GM12878 (cell line): ENCODE results near the gene EFNA4. TPM values are rescaled to one million over a fixed set of nuclear protein-coding genes. Genes with fewer than 3 reads are reported as not detected.
A peak's percentile ranks its signal among the peaks of the same experiment; 100 is the strongest.

Experiments
- ASH2L ChIP-seq: fragments of 300-600, 200-600 bp; sonication (generic); IDR thresholded peaks from 2 replicates; pipeline ENCODE4 v1.6.1; 2017; ENCODE audit warnings: low read depth, mild to moderate bottlenecking, borderline replicate concordance
- BCLAF1 ChIP-seq: fragments of 450-650 bp; IDR thresholded peaks from 2 replicates; pipeline ENCODE4 v1.6.1; 2017; ENCODE audit warnings: antibody characterized with exemption, mild to moderate bottlenecking, moderate library complexity
- CEBPZ ChIP-seq: fragments of 150-350 bp; IDR thresholded peaks from 2 replicates; pipeline ENCODE4 v1.6.1; 2016; ENCODE audit warnings: low read depth, low read length
- HDGF ChIP-seq: fragments of 450-650 bp; IDR thresholded peaks from 2 replicates; pipeline ENCODE4 v1.6.1; 2016; ENCODE audit warnings: antibody characterized with exemption
- KLF5 ChIP-seq: fragments of 450-650 bp; IDR thresholded peaks from 2 replicates; pipeline ENCODE4 v1.6.1; 2014; ENCODE audit warnings: mild to moderate bottlenecking; ENCODE audit not compliant: partially characterized antibody
- MTA2 ChIP-seq: fragments of 450-650 bp; IDR thresholded peaks from 2 replicates; pipeline ENCODE4 v1.6.1; 2016; ENCODE audit warnings: low read depth, mild to moderate bottlenecking, moderate library complexity
- MYB ChIP-seq: fragments of 150-350 bp; IDR thresholded peaks from 2 replicates; pipeline ENCODE4 v1.6.1; 2014; ENCODE audit warnings: mild to moderate bottlenecking, low read depth, low read length, borderline replicate concordance
- RB1 ChIP-seq: fragments of 450-650 bp; formaldehyde crosslinking; IDR thresholded peaks from 2 replicates; pipeline ENCODE4 v1.6.1; 2017; ENCODE audit warnings: mild to moderate bottlenecking, borderline replicate concordance
- RBBP5 ChIP-seq: fragments of 200-600 bp; sonication (generic); conservative IDR thresholded peaks from 2 replicates; pipeline ENCODE4 v1.6.1; 2016
- SMARCA5 ChIP-seq: fragments of 450-650 bp; IDR thresholded peaks from 2 replicates; pipeline ENCODE4 v1.6.1; 2017; ENCODE audit warnings: mild to moderate bottlenecking
- SPI1 ChIP-seq: IDR thresholded peaks from 2 replicates; pipeline ENCODE4 v1.6.1; 2011; ENCODE audit warnings: low read depth, mild to moderate bottlenecking, low read length, moderate library complexity, borderline replicate concordance; ENCODE audit not compliant: insufficient read depth
- SREBF1 ChIP-seq: IDR thresholded peaks from 2 replicates; pipeline ENCODE4 v1.6.1; 2012; ENCODE audit warnings: mild to moderate bottlenecking, low read length
- STAT3 ChIP-seq: IDR thresholded peaks from 2 replicates; pipeline ENCODE4 v1.6.1; 2011; ENCODE audit warnings: low read depth, low read length, improper control_type of control experiment
- TBL1XR1 ChIP-seq: IDR thresholded peaks from 2 replicates; pipeline ENCODE4 v1.6.1; 2012; ENCODE audit warnings: low read depth, low read length, improper control_type of control experiment
- ZNF207 ChIP-seq: fragments of 450-650 bp; IDR thresholded peaks from 2 replicates; pipeline ENCODE4 v1.6.1; 2014; ENCODE audit warnings: antibody characterized with exemption, mild to moderate bottlenecking, borderline replicate concordance
- polyA plus RNA-seq, 11 experiments: library from polyadenylated mRNA; depleted of rRNA in 4 of 11; unstranded in 6 of 11; stranded (reverse) in 5 of 11; fragments of >200 nt; fragmentation: Nextera tagmentation in 4 of 11; fragmentation: Illumina TruSeq in 1 of 11; extraction: Ambion mirVana in 4 of 11; extraction: Trizol in 1 of 11; gene quantifications; 1 replicate in 1 of 11; 2 replicates in 10 of 11; pipeline versions ENCODE4 v1.2.1 to v1.2.3, GENCODE V29; 2011 to 2016; ENCODE audit warnings: inconsistent platforms in 2 of 11, missing spikeins in 2 of 11, low read depth in 1 of 11
- total RNA-seq, 4 experiments: library from RNA; depleted of rRNA in 3 of 4; stranded (reverse); fragments of >200 nt in 3 of 4; fragmentation: Illumina TruSeq in 1 of 4; extraction: Trizol in 1 of 4; gene quantifications; 2 replicates each; pipeline versions ENCODE4 v1.2.1 to v1.2.3, GENCODE V29; 2013 to 2021
- TF ChIP-seq, protein P1 (sequence below): fragments of 450-650 bp; formaldehyde crosslinking; IDR thresholded peaks from 2 replicates; pipeline ENCODE4 v1.4.0; 2022; ENCODE audit warnings: mild to moderate bottlenecking, moderate library complexity

Gene EFNA4
- total and polyA plus RNA-seq, 10 of the 15 experiments (the other 5 are each of a cell fraction or from before 2014, with no cell fraction given) = 0.52 to 14.1 (median 4.8) TPM

DNA sequence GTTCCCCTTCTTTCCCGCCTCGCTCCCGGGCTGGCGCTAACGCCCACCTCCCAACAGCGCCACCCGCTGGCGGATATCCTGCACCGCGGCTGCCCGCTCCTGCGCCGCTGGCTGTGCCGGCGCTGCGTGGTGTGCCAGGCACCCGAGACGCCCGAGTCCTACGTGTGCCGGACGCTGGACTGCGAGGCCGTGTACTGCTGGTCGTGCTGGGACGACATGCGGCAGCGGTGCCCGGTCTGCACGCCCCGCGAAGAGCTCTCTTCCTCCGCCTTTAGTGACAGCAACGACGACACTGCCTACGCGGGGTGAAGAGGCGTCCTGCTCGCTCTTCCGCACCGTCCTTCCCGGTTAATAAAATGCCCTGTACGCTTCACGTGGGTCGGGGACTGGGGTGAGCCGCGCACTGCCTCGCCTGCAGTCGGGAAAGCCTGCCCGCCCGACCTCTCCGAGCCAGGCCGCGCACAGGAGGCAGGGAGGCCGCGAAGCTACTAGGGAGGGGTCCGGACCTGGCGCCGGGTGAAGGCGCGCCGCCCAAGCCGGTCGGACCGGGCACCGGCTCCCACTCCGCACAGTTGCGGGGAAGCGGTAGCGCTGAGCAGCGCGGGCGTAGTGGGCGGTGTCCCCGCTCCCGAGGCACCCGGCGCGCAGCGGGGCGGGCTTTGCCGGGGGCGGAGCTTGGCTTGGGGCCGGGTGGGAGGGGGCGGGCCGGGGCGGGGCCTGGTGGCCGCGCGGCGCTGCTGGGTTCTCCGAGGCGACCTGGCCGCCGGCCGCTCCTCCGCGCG lies 12.8 kb upstream of the EFNA4 start, which contains the start of gene ADAM15 (continued):
- TF ChIP-seq RB1 (peak; percentile 82; the same call in 1 of the 2 replicates), ASH2L (no peak), SREBF1 (no peak), TBL1XR1 (no peak), MTA2 (no peak), SMARCA5 (peak; percentile 83; the same call in 1 of the 2 replicates), CEBPZ (no peak), SPI1 (peak; percentile 41; the same call in 1 of the 2 replicates), KLF5 (no peak), BCLAF1 (no peak), ZNF207 (peak; percentile 76), MYB (no peak), HDGF (peak; percentile 56; the same call in 1 of the 2 replicates), RBBP5 (no peak), STAT3 (no peak)
- TF ChIP-seq, protein P1, sequence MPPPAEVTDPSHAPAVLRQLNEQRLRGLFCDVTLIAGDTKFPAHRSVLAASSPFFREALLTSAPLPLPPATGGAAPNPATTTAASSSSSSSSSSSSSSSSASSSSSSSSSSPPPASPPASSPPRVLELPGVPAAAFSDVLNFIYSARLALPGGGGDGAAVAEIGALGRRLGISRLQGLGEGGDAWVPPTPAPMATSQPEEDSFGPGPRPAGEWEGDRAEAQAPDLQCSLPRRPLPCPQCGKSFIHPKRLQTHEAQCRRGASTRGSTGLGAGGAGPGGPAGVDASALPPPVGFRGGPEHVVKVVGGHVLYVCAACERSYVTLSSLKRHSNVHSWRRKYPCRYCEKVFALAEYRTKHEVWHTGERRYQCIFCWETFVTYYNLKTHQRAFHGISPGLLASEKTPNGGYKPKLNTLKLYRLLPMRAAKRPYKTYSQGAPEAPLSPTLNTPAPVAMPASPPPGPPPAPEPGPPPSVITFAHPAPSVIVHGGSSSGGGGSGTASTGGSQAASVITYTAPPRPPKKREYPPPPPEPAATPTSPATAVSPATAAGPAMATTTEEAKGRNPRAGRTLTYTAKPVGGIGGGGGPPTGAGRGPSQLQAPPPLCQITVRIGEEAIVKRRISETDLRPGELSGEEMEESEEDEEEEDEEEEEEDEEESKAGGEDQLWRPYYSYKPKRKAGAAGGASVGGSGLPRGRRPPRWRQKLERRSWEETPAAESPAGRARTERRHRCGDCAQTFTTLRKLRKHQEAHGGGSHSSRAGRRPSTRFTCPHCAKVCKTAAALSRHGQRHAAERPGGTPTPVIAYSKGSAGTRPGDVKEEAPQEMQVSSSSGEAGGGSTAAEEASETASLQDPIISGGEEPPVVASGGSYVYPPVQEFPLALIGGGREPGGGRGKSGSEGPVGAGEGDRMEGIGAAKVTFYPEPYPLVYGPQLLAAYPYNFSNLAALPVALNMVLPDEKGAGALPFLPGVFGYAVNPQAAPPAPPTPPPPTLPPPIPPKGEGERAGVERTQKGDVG (CRISPR knock-in tag) = no peak
